Neuron (in vitro differentiated cells): ENCODE results near the gene ARHGEF10L.
"Not testable (repeated sequence)": the region's sequence is repeated elsewhere in the genome, so short reads cannot be mapped to it uniquely, and the experiment has no call there.

Experiments used
- H2AFZ ChIP-seq: one replicate; pipeline ENCODE4 v1.6.1; 2013; ENCODE audit warnings: low read depth, mild to moderate bottlenecking, inconsistent platforms, low read length, moderate library complexity
- H3K27me3 ChIP-seq: one replicate; pipeline ENCODE4 v1.6.1; 2013; ENCODE audit warnings: low read length; ENCODE audit not compliant: insufficient read depth
- H3K36me3 ChIP-seq: one replicate; pipeline ENCODE4 v1.6.1; 2013; ENCODE audit warnings: low read length; ENCODE audit not compliant: insufficient read depth
- H3K4me1 ChIP-seq: one replicate; pipeline ENCODE4 v1.6.1; 2013; ENCODE audit warnings: low read length; ENCODE audit not compliant: insufficient read depth
- H3K4me3 ChIP-seq: 2 replicates; pipeline ENCODE4 v1.5.1; 2013; ENCODE audit warnings: mild to moderate bottlenecking, low read length, moderate library complexity
- H3K9me3 ChIP-seq: one replicate; pipeline ENCODE4 v1.6.1; 2013; ENCODE audit warnings: low read length

Gene ARHGEF10L

GRCh38 chr1:17741052-17741451 is 201.6 kb downstream of the ARHGEF10L start:
- H3K27me3 ChIP-seq = peaks cover 9% of the 10 kb centered on the region
- no peak overlapping the region for H3K4me3 ChIP-seq
- H3K36me3 ChIP-seq = no peaks in the 10 kb centered on the region
- no peaks in the 10 kb centered on the region for H3K9me3 ChIP-seq
- no peaks in the 10 kb centered on the region for H3K4me1 ChIP-seq
- no peak overlapping the region for H2AFZ ChIP-seq

GRCh38 chr1:17742583-17742982 is 203.1 kb downstream of the ARHGEF10L start:
- Histone ChIP-seq H3K36me3 (no peaks in the 10 kb centered on the region), H3K27me3 (peaks cover 3% of the 10 kb centered on the region), H3K4me1 (no peaks in the 10 kb centered on the region), H3K4me3 (no peak overlapping the region), H2AFZ (no peak overlapping the region), H3K9me3 (no peaks in the 10 kb centered on the region)

- H2AFZ ChIP-seq = no peak overlapping the region
- H3K9me3 ChIP-seq = no peaks in the 10 kb centered on the region
- H3K4me3 ChIP-seq = no peak overlapping the region
Measured at GRCh38 chr1:17743008-17743647, 203.6 kb downstream of the ARHGEF10L start.

GRCh38 chr1:17743925-17744324 is 204.4 kb downstream of the ARHGEF10L start:
- H3K4me1 ChIP-seq = no peaks in the 10 kb centered on the region
- H3K9me3 ChIP-seq = no peaks in the 10 kb centered on the region
- H3K4me3 ChIP-seq = no peak overlapping the region
- H3K27me3 ChIP-seq = peaks cover 3% of the 10 kb centered on the region
- H2AFZ ChIP-seq = no peak overlapping the region
- no peaks in the 10 kb centered on the region for H3K36me3 ChIP-seq

More at GRCh38 chr1:17743008-17743647, 203.6 kb downstream of the ARHGEF10L start:
- Histone ChIP-seq H3K27me3 (peaks cover 3% of the 10 kb centered on the region), H3K36me3 (no peaks in the 10 kb centered on the region), H3K4me1 (no peaks in the 10 kb centered on the region)

GRCh38 chr1:17744666-17745478 is 205.4 kb downstream of the ARHGEF10L start:
- no peaks in the 10 kb centered on the region for H3K4me1 ChIP-seq

GRCh38 chr1:17745479-17745955 is 206.0 kb downstream of the ARHGEF10L start:
- Histone ChIP-seq H3K27me3 (no peaks in the 10 kb centered on the region), H3K9me3 (no peaks in the 10 kb centered on the region), H3K36me3 (no peaks in the 10 kb centered on the region), H2AFZ (no peak overlapping the region), H3K4me3 (no peak overlapping the region), H3K4me1 (no peaks in the 10 kb centered on the region)

More at GRCh38 chr1:17744666-17745478, 205.4 kb downstream of the ARHGEF10L start:
- no peak overlapping the region for H2AFZ ChIP-seq
- H3K36me3 ChIP-seq = no peaks in the 10 kb centered on the region
- no peaks in the 10 kb centered on the region for H3K9me3 ChIP-seq
- no peaks in the 10 kb centered on the region for H3K27me3 ChIP-seq
- H3K4me3 ChIP-seq = no peak overlapping the region

GRCh38 chr1:17746281-17746680 is 206.8 kb downstream of the ARHGEF10L start:
- H3K4me3 ChIP-seq, H3K27me3 ChIP-seq, H2AFZ ChIP-seq, H3K4me1 ChIP-seq, H3K36me3 ChIP-seq, H3K9me3 ChIP-seq: not testable (repeated sequence)

GRCh38 chr1:17746920-17747319 is 207.4 kb downstream of the ARHGEF10L start:
- Histone ChIP-seq H3K9me3 (no peaks in the 10 kb centered on the region), H3K4me3 (no peak overlapping the region), H3K27me3 (no peaks in the 10 kb centered on the region), H2AFZ (no peak overlapping the region), H3K4me1 (no peaks in the 10 kb centered on the region), H3K36me3 (no peaks in the 10 kb centered on the region)
